H9 (cell line): ENCODE measurements around the gene DVL3. TPM values are rescaled to one million over a fixed set of nuclear protein-coding genes. Genes with fewer than 3 reads are reported as not detected.

Experiments used
- DNase-seq: peaks from one replicate; pipeline ENCODE4 v3.0.0-alpha.2; 2017
- H2AFZ ChIP-seq: one replicate; pipeline ENCODE4 v1.6.1; 2013; ENCODE audit warnings: mild to moderate bottlenecking, low read length, control low read depth, moderate library complexity
- H2AK5ac ChIP-seq: 2 replicates; pipeline ENCODE4 v1.6.1; 2013; ENCODE audit warnings: low read length, control low read depth, mixed read lengths; ENCODE audit not compliant: insufficient read length
- H2BK120ac ChIP-seq: one replicate; pipeline ENCODE4 v1.6.1; 2013; ENCODE audit warnings: low read depth, mild to moderate bottlenecking, low read length, control low read depth, inconsistent platforms; ENCODE audit not compliant: poor library complexity, severe bottlenecking
- H2BK12ac ChIP-seq: 2 replicates; pipeline ENCODE4 v1.6.1; 2013; ENCODE audit warnings: low read length, control low read depth, mixed read lengths, low read depth; ENCODE audit not compliant: insufficient read length
- H2BK15ac ChIP-seq: 2 replicates; pipeline ENCODE4 v1.6.1; 2013; ENCODE audit warnings: low read depth, low read length, control low read depth
- H2BK20ac ChIP-seq: one replicate; pipeline ENCODE4 v1.6.1; 2013; ENCODE audit warnings: low read depth, mild to moderate bottlenecking, low read length, control low read depth, inconsistent platforms; ENCODE audit not compliant: poor library complexity, severe bottlenecking
- H2BK5ac ChIP-seq: 2 replicates; pipeline ENCODE4 v1.6.1; 2013; ENCODE audit warnings: low read length, control low read depth, mixed read lengths; ENCODE audit not compliant: insufficient read length
- H3K14ac ChIP-seq: 2 replicates; pipeline ENCODE4 v1.6.1; 2013; ENCODE audit warnings: low read length, control low read depth; ENCODE audit not compliant: insufficient read depth
- H3K18ac ChIP-seq: 2 replicates; pipeline ENCODE4 v1.6.1; 2013; ENCODE audit warnings: low read depth, mild to moderate bottlenecking, mixed read lengths, low read length, control low read depth; ENCODE audit not compliant: insufficient read length
- H3K23ac ChIP-seq: 2 replicates; pipeline ENCODE4 v1.6.1; 2013; ENCODE audit warnings: low read length, control low read depth, mixed read lengths, low read depth; ENCODE audit not compliant: insufficient read length
- H3K23me2 ChIP-seq: 2 replicates; pipeline ENCODE4 v1.6.1; 2013; ENCODE audit warnings: low read depth, mild to moderate bottlenecking, mixed read lengths, low read length, control low read depth; ENCODE audit not compliant: insufficient read length, poor library complexity, severe bottlenecking
- H3K27ac ChIP-seq: 2 replicates; pipeline ENCODE4 v1.5.1; 2013; ENCODE audit warnings: low read length, control low read depth, mixed read lengths, low read depth; ENCODE audit not compliant: insufficient read length
- H3K27me3 ChIP-seq: 2 replicates; pipeline ENCODE4 v1.6.1; 2013; ENCODE audit warnings: low read length, control low read depth, inconsistent platforms; ENCODE audit not compliant: insufficient read depth
- H3K4ac ChIP-seq: 2 replicates; pipeline ENCODE4 v1.6.1; 2013; ENCODE audit warnings: low read depth, mild to moderate bottlenecking, control low read depth, inconsistent platforms, low read length, moderate library complexity
- H3K4me1 ChIP-seq: 2 replicates; pipeline ENCODE4 v1.6.1; 2013; ENCODE audit warnings: low read length, control low read depth, inconsistent platforms; ENCODE audit not compliant: insufficient read depth
- H3K4me2 ChIP-seq: 2 replicates; pipeline ENCODE4 v1.6.1; 2013; ENCODE audit warnings: low read length, control low read depth, mixed read lengths; ENCODE audit not compliant: insufficient read length, insufficient read depth
- H3K56ac ChIP-seq: 2 replicates; pipeline ENCODE4 v1.6.1; 2013; ENCODE audit warnings: low read depth, mild to moderate bottlenecking, mixed read lengths, low read length, control low read depth; ENCODE audit not compliant: insufficient read length
- H3K79me1 ChIP-seq: 2 replicates; pipeline ENCODE4 v1.6.1; 2013; ENCODE audit warnings: low read depth, mild to moderate bottlenecking, moderate library complexity, low read length, control low read depth, inconsistent platforms; ENCODE audit not compliant: insufficient read depth, poor library complexity, severe bottlenecking
- H3K79me2 ChIP-seq: 2 replicates; pipeline ENCODE4 v1.6.1; 2013; ENCODE audit warnings: low read length, control low read depth, inconsistent platforms; ENCODE audit not compliant: insufficient read depth
- H3K9ac ChIP-seq: 2 replicates; pipeline ENCODE4 v1.6.1; 2013; ENCODE audit warnings: low read length, control low read depth, mixed read lengths; ENCODE audit not compliant: insufficient read length; ENCODE audit errors: extremely low read depth
- H3K9me3 ChIP-seq: one replicate; pipeline ENCODE4 v1.6.1; 2013; ENCODE audit warnings: low read depth, low read length, inconsistent platforms; ENCODE audit not compliant: control insufficient read depth
- H3T11ph ChIP-seq: one replicate; pipeline ENCODE4 v1.6.1; 2013; ENCODE audit warnings: mild to moderate bottlenecking, low read length, control low read depth, inconsistent platforms
- H4K20me1 ChIP-seq: one replicate; pipeline ENCODE4 v1.6.1; 2013; ENCODE audit not compliant: control insufficient read depth, insufficient read length, insufficient read depth
- H4K5ac ChIP-seq: 2 replicates; pipeline ENCODE4 v1.6.1; 2013; ENCODE audit warnings: low read depth, mild to moderate bottlenecking, mixed read lengths, low read length, control low read depth; ENCODE audit not compliant: insufficient read length
- H4K8ac ChIP-seq: replicated peaks from 2 replicates; pipeline ENCODE4 v1.6.1; 2013; ENCODE audit warnings: low read length, control low read depth, mixed read lengths, low read depth; ENCODE audit not compliant: insufficient read length
- H4K91ac ChIP-seq: 2 replicates; pipeline ENCODE4 v1.6.1; 2013; ENCODE audit warnings: low read depth, mild to moderate bottlenecking, moderate library complexity, mixed read lengths, low read length, control low read depth; ENCODE audit not compliant: insufficient read length
- H3K27ac Mint-ChIP-seq, 3 experiments: 2 replicates in 2 of 3; 3 replicates in 1 of 3; pipeline ENCODE4 v1.8.0; 2020 to 2021; ENCODE audit warnings: mixed read lengths in 3 of 3, mild to moderate bottlenecking in 1 of 3, moderate library complexity in 1 of 3
- H3K27me3 Mint-ChIP-seq: 2 replicates; pipeline ENCODE4 v1.8.0; 2021; ENCODE audit warnings: low read depth, mild to moderate bottlenecking, moderate library complexity, mixed read lengths
- H3K36me3 Mint-ChIP-seq, 3 experiments: 2 replicates in 2 of 3; 3 replicates in 1 of 3; pipeline ENCODE4 v1.8.0; 2020 to 2021; ENCODE audit warnings: low read depth in 3 of 3, mixed read lengths in 3 of 3; ENCODE audit not compliant: insufficient read depth in 1 of 3
- H3K4me1 Mint-ChIP-seq, 2 experiments: 2 replicates each; pipeline ENCODE4 v1.8.0; 2020; ENCODE audit warnings: mixed read lengths in 2 of 2
- H3K4me3 Mint-ChIP-seq, 2 experiments: 2 replicates in 1 of 2; 3 replicates in 1 of 2; pipeline ENCODE4 v1.8.0; 2020 to 2021; ENCODE audit warnings: mild to moderate bottlenecking in 2 of 2, mixed read lengths in 2 of 2, moderate library complexity in 1 of 2
- H3K9me3 Mint-ChIP-seq, 2 experiments: 2 replicates in 1 of 2; 3 replicates in 1 of 2; pipeline ENCODE4 v1.8.0; 2020; ENCODE audit warnings: mild to moderate bottlenecking in 2 of 2, mixed read lengths in 2 of 2, moderate library complexity in 1 of 2
- WGBS: extraction: QIAGEN DNeasy Blood & Tissue Kit; methylation state at CpG from one replicate; pipeline ENCODE4 v1.1.7; 2013; ENCODE audit warnings: missing lambda C conversion rate, low lambda C conversion rate, mixed read lengths; ENCODE audit not compliant: insufficient read length; ENCODE audit errors: extremely low coverage; 5-methylcytosine and 5-hydroxymethylcytosine counted together
- total RNA-seq: library from RNA; stranded (reverse); gene quantifications from 2 replicates; pipeline ENCODE4 v1.2.1, GENCODE V29; 2021
- TF ChIP-seq, protein P1 (sequence below): fragments of 200-600 bp; sonication (generic); conservative IDR thresholded peaks from 3 replicates; pipeline ENCODE4 v1.8.0; 2021; ENCODE audit warnings: antibody characterized with exemption, mild to moderate bottlenecking

The DVL3 gene
- total RNA-seq, 1 experiment from 2014 or later = 64.7 TPM

DNA sequence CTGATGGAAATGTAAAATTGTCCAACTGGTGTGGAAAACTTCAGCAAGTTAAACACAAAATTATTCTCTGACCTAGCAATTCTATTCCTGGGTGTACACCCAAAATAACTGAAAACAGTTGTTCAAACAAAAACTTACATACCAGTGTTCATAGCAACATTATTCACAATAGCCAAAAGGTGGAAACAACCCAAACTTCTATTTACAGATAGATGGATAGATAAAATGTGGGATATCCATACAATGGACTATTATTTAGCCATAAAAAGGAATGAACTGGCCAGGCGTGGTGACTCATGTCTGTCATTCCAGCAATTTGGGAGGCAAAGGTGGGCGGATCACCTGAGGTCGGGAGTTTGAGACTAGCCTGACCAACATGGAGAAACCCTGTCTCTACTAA, 67.3 kb downstream of the DVL3 start:
- DNase-seq = no peak
- Histone ChIP-seq H3K27me3 (no peaks in the 10 kb centered on the region), H3K4me2 (no peak overlapping the region), H3K9me3 (no peaks in the 10 kb centered on the region), H2AFZ (no peak overlapping the region), H3K9ac (no peak overlapping the region), H3K23ac (no peak overlapping the region), H4K20me1 (no peaks in the 10 kb centered on the region), H3K27ac (no peak overlapping the region), H2BK120ac (no peak overlapping the region), H3K4me1 (no peaks in the 10 kb centered on the region), H2BK12ac (no peak overlapping the region), H4K91ac (no peak overlapping the region), H3K79me2 (no peaks in the 10 kb centered on the region), H3K56ac (no peak overlapping the region), H3K18ac (no peak overlapping the region), H2BK5ac (no peak overlapping the region), H2AK5ac (no peak overlapping the region), H3K4ac (no peak overlapping the region), H2BK20ac (no peak overlapping the region), H4K8ac (no peak overlapping the region), H3K14ac (no peak overlapping the region), H2BK15ac (no peak overlapping the region), H3K23me2 (no peaks in the 10 kb centered on the region), H4K5ac (no peak overlapping the region), H3K79me1 (no peaks in the 10 kb centered on the region), H3T11ph (no peak overlapping the region)
- Mint-ChIP-seq H3K9me3 (no peaks in the 10 kb centered on the region), H3K4me3 (no peak overlapping the region), H3K4me1 (no peaks in the 10 kb centered on the region), H3K27ac (no peak overlapping the region), H3K27me3 (peaks cover 27% of the 10 kb centered on the region), H3K36me3 (no peaks in the 10 kb centered on the region)
- no CpG with 5 or more reads among the region's 3 CpGs for WGBS
- TF ChIP-seq, protein P1, sequence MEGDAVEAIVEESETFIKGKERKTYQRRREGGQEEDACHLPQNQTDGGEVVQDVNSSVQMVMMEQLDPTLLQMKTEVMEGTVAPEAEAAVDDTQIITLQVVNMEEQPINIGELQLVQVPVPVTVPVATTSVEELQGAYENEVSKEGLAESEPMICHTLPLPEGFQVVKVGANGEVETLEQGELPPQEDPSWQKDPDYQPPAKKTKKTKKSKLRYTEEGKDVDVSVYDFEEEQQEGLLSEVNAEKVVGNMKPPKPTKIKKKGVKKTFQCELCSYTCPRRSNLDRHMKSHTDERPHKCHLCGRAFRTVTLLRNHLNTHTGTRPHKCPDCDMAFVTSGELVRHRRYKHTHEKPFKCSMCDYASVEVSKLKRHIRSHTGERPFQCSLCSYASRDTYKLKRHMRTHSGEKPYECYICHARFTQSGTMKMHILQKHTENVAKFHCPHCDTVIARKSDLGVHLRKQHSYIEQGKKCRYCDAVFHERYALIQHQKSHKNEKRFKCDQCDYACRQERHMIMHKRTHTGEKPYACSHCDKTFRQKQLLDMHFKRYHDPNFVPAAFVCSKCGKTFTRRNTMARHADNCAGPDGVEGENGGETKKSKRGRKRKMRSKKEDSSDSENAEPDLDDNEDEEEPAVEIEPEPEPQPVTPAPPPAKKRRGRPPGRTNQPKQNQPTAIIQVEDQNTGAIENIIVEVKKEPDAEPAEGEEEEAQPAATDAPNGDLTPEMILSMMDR = no peak

Other genes with a start within 250 kb of the DVL3 start
- 32.5 and 37.6 TPM in 2 replicates for gene ABCC5, start 137.5 kb upstream of the DVL3 start, total RNA-seq
- gene HTR3D, start 123.6 kb upstream of the DVL3 start, total RNA-seq = not detected in 2 replicates
- gene HTR3C, start 102.3 kb upstream of the DVL3 start, total RNA-seq = not detected in 2 replicates
- not detected in 2 replicates for gene HTR3E, start 58.3 kb upstream of the DVL3 start, total RNA-seq
- 38.4 and 42.0 TPM in 2 replicates for gene EIF2B5, start 20.0 kb upstream of the DVL3 start, total RNA-seq
- 443 and 459 TPM in 2 replicates for gene AP2M1, start 19.5 kb downstream of the DVL3 start, total RNA-seq
- gene ABCF3, start 30.8 kb downstream of the DVL3 start, total RNA-seq = 56.1 and 58.4 TPM in 2 replicates
- 2.7 TPM in 2 replicates for gene VWA5B2, start 74.2 kb downstream of the DVL3 start, total RNA-seq
- gene ALG3, start 93.6 kb downstream of the DVL3 start, total RNA-seq = 54.1 and 62.2 TPM in 2 replicates
- 8.1 and 9.8 TPM in 2 replicates for gene EEF1AKMT4, start 94.3 kb downstream of the DVL3 start, total RNA-seq
- gene CAMK2N2, start 106.2 kb downstream of the DVL3 start, total RNA-seq = 12.6 and 13.9 TPM in 2 replicates
- not detected in 2 replicates for gene ECE2, start 120.6 kb downstream of the DVL3 start, total RNA-seq
- 337 and 344 TPM in 2 replicates for gene PSMD2, start 143.9 kb downstream of the DVL3 start, total RNA-seq
- gene EIF4G1, start 159.2 kb downstream of the DVL3 start, total RNA-seq = 532 and 544 TPM in 2 replicates
- 14.4 and 15.5 TPM in 2 replicates for gene FAM131A, start 182.2 kb downstream of the DVL3 start, total RNA-seq
- gene CLCN2, start 206.2 kb downstream of the DVL3 start, total RNA-seq = 17.2 and 19.5 TPM in 2 replicates
- gene POLR2H, start 206.3 kb downstream of the DVL3 start, total RNA-seq = 115 and 122 TPM in 2 replicates
- gene THPO, start 222.8 kb downstream of the DVL3 start, total RNA-seq = 0.64 and 0.85 TPM in 2 replicates
- 1.8 and 1.9 TPM in 2 replicates for gene CHRD, start 224.7 kb downstream of the DVL3 start, total RNA-seq